Mammary epithelial cell (primary cell): ENCODE data around the gene TBC1D22A.

Experiments used
- CTCF ChIP-seq, 2 donors: IDR thresholded peaks in 1 of 2; conservative IDR thresholded peaks in 1 of 2; 2 replicates each; pipeline ENCODE4 v1.5.1; 2011 to 2012; ENCODE audit warnings: inconsistent platforms in 2 of 2, low read length in 2 of 2, mild to moderate bottlenecking in 2 of 2, control low read depth in 1 of 2, low read depth in 1 of 2; ENCODE audit not compliant: insufficient read depth in 1 of 2; ENCODE audit errors: extremely low read depth in 1 of 2
- EZH2 ChIP-seq: IDR thresholded peaks from 2 replicates; pipeline ENCODE4 v1.6.1; 2012; ENCODE audit warnings: low read length, inconsistent platforms, borderline replicate concordance

- TF ChIP-seq CTCF (conservative IDR thresholded peaks at IDR 0.05 in 1 of 2, IDR thresholded peaks at IDR 0.05 in 1 of 2; ENCODE audit: extremely low read depth in 1 of 2, insufficient read depth in 1 of 2, low read depth in 1 of 2, low read length in 2 of 2) (no peak), EZH2 (no peak)
These were observed 12.8 kb downstream of the TBC1D22A start for GRCh38 chr22:46774980-46775849.
